GM12891 (cell line): Measurements from ENCODE around the gene CYB5R2.

Experiments
- PAX5 ChIP-seq: IDR thresholded peaks from 2 replicates; pipeline ENCODE4 v1.6.1; 2011; ENCODE audit warnings: low read length, moderate library complexity, mild to moderate bottlenecking; ENCODE audit not compliant: insufficient read depth, severe bottlenecking
- POLR2A ChIP-seq: IDR thresholded peaks from 2 replicates; pipeline ENCODE4 v1.6.1; 2011; ENCODE audit warnings: low read depth, low read length, control low read depth
- POLR2AphosphoS5 ChIP-seq: IDR thresholded peaks from 2 replicates; pipeline ENCODE4 v1.6.1; 2011; ENCODE audit warnings: low read depth, low read length, control low read depth
- SPI1 ChIP-seq: IDR thresholded peaks from 2 replicates; pipeline ENCODE4 v1.6.1; 2011; ENCODE audit warnings: low read depth, low read length, control low read depth
- TAF1 ChIP-seq: IDR thresholded peaks from 2 replicates; pipeline ENCODE4 v1.6.1; 2011; ENCODE audit warnings: low read depth, low read length, control low read depth

DNA sequence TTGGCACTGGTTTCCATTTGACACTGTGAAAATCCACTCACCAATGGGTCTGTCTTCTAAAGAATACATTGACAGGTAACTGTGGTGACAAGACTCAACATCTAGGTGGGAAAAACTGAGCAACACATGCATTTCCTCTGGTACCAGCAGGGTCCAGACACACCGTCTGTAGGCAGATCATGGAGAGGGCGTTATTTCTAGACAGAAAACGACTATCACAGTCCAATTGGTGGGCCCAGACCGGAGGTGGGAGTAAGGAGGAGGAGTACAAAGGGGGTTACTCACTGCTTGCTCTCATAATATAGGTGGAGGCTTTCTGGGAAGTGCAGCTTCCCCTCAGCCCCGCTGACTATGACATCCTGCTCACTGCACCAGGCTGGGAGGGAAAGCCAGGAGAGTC is 23.1 kb upstream of the CYB5R2 start:
- no peak for TF ChIP-seq TAF1
- TF ChIP-seq POLR2A = no peak
- no peak for TF ChIP-seq POLR2AphosphoS5
- TF ChIP-seq SPI1 = no peak
- no peak for TF ChIP-seq PAX5
